ENCODE measurements around the gene EPN2.
"Not testable (repeated sequence)": the region's sequence is repeated elsewhere in the genome, so short reads cannot be mapped to it uniquely, and the experiment has no call there.

EPN2 gene

DNA sequence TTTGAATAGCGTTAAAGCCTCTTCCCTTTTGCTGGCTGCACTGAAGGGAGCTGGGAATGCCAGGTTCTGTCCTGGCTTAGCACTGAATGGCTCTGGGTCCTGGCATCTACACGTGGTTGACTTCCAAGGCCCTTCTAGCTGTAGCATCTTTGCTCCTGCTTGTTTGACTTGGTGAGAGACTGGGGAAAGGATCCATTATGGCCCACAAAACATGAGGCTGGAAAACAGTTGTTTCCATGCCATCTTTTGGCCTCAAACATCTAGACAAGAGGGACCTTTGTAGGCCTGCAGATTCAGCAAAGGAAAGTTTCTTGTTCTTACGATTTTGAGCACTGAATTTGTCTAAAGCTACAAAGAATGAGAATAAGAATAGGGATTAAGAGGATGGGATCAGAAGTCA lies 32.5 kb downstream of the EPN2 start:
- DNase-seq = no peak

- DNase-seq = no peak
These were observed 33.2 kb downstream of the EPN2 start for GRCh38 chr17:19270347-19270703.

- no peak for DNase-seq
These were observed 33.8 kb downstream of the EPN2 start for GRCh38 chr17:19270704-19271611.

DNA sequence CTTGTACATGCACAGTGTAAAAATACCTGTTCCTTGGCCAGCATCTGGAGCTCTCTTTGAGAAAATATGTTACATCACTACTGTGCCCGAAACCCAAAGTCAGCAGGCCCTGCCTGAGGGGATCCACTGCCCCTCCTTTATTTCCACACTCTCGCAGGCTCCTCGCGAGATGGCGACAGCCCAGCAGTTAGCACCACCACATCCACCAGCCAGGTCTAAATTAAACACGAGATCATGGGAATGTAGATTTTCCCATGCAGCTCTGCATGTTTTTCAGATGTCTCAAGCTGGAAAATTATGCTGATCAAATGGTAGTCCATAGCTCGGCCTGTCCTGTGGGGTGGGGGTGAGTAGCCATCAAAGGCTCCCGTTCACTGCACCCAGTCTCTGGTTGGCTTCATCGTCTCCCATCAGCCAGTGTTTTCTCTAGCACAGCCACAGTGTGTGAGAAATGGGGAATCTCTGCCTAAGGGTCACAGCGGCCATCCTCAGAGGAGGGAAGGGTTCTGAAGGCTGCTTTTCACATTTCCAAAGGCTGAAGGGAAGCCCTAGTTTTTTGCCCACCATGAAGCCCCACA lies 34.7 kb downstream of the EPN2 start:
- DNase-seq = no peak

DNA sequence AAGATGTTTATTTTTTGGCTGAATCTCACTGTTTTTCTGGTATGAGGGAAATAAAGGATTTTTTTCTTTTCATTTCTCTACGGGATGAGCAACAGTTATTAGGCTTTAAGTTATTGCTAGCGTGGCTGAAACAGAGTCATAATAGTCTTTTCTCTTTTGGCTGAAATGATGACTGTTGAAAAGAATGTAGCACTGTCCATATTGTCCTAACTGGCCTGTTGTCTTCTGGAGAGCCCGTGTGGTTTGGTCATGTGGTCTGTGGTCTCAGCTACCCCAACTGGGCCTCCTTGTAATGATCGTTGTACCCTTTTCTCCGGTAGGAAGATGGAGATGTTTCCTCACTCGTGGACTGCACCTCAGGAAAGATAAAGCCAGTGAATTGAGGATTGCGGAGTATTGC lies 36.6 kb downstream of the EPN2 start:
- DNase-seq = no peak

GRCh38 chr17:19274893-19275292 lies 37.7 kb downstream of the EPN2 start:
- no peak for DNase-seq

- no peak for DNase-seq
These were observed 38.4 kb downstream of the EPN2 start for GRCh38 chr17:19275457-19276127.

GRCh38 chr17:19278284-19278683 lies 41.1 kb downstream of the EPN2 start:
- not testable (repeated sequence) for DNase-seq

GRCh38 chr17:19278729-19279128 lies 41.6 kb downstream of the EPN2 start:
- DNase-seq = no peak

DNA sequence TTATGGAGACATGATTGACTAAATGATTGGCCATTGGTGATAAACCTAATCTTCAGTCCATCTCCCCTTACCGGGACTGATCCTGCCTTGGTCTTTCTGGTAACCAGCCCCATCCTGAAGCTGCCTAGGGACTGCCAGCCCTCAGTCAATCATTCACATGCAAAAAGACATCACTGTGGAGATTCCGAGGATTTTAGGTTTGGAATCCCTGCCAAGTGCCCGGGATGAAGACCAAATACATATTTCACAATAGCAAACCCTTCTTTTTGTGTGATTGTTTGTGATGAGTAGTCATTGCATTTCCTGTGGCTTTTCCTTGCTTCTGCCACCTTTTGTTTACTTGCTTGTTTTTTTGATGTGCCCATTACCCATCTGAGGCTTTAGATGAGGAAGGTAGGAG lies 44.0 kb downstream of the EPN2 start:
- DNase-seq = no peak

DNA sequence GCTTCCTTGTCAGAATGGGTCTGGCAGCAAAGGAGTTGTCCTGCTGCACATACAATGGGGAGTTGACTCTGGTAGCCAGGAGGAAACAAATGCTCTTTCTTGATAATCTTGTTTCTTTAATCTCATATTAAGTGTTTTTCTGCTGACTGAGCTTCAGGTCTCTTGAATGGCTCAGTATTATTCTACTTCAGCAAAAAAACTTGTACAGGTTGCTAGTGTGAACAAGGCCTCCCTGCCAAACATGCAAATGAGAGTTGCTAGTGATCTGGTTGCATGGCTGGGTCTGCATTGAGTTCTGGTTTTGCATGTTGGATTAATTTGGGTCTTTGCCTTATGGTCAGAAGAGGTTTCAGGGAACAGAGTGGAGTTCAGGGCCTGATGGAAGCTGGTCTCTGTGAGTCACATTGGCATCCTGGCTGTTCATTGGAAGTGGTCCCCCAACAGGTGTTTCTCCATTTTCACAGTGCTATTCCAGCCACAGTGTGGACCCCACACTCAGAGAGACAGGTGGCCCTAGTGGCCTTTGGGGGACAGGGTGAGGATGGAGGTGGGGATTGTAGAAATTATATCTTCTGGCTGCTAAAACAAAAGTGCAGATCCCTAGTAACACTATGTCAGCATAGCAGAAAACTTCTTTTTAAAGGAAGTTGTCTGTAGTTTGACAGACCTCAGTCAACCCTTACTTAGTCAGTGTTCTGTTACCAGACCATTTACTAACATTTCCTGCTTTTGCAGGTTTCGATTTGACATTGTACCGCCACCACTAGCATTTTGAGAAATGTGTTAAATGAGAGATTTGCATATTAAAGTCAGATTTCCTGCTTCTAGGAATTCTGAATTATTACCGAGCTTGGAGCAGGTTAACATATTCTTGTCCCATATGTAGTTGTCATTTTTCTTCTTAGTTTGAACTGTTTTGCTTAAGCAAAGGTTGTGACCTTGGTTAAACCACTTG lies 47.1 kb downstream of the EPN2 start:
- DNase-seq = peak; percentile 25

DNA sequence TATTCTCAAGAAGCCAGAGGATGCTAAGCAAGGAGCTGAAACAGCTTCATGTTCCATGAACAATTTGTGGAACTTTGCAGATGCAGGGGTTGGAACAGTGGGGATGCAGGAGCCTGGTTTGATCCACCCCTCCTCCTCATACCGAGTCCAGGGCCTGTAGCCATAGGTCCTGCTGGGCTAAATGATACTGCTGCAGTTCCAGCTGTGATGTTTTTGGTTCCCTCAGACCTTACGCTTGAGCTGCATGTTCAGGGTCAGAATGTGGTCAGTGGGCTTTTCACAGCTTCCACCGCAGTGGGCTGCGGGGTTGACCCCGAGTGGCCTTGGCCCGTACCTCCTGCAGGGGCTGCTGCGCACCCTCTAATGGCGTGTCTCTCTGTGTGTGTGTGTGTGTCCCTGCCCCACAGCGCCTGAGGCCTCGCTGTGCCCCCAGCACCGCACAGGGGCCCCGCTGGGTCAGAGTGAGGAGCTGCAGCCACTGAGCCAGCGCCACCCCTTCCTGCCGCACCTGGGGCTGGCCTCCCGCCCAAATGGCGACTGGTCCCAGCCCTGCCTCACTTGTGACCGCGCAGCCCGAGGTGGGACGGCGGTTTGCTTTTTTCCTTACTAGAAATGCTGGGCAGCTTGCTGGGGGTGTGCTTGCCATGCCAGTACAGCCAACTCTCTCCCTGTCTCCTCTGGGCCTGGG lies 48.2 kb downstream of the EPN2 start:
- no peak for DNase-seq

DNA sequence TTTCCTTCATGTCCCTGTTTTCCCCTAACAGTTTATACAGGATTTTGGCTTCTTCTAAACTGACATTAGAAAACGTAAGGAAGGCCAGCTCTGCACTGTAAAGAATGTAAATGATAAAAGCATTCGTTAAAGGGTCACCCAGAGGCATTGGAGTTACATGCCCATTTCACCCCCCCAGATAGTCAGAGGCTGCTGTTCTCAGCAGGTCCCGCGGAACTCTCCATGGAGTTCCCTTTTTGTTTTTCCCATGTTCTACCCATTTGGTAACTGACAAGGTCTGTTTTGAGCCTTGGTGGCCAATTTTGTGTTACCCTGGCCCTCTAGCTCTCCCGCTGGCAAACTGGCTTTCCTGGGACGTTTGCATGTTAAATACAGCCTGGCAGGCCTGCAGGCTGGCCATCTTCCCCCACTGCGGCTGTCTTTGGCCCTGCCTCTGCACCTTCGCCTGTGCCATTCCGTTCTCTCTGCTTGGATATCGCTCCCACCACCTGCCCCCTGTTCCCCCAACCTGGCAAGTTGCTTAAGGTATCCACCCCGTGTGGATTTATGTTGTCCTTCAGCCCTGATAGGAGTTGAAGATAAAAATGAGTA lies 49.7 kb downstream of the EPN2 start:
- no peak for DNase-seq

- no peak for DNase-seq
These were observed 50.5 kb downstream of the EPN2 start for GRCh38 chr17:19287651-19288050.

DNA sequence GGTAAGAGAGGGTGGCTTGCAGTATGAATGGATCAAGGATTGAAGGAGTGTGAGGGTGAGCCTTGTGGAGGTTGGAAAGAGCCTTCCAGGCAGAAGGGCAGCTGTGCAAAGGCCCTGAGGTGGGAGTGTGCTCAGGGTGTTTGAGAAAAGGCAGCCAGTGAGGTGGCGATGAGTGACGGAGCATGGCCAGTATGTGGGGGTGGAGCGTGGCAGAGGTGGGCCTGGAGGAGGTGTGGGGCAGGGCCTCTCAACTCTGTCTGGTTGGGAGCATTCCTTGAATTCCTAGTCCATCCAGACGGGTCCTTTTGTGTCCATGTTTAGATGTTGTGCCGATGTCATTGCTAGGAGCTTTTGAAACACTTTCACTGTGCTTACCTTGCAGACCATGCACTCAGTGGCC lies 51.3 kb downstream of the EPN2 start:
- DNase-seq = no peak

- no peak for DNase-seq
These were observed 53.0 kb downstream of the EPN2 start for GRCh38 chr17:19290066-19290705.

DNA sequence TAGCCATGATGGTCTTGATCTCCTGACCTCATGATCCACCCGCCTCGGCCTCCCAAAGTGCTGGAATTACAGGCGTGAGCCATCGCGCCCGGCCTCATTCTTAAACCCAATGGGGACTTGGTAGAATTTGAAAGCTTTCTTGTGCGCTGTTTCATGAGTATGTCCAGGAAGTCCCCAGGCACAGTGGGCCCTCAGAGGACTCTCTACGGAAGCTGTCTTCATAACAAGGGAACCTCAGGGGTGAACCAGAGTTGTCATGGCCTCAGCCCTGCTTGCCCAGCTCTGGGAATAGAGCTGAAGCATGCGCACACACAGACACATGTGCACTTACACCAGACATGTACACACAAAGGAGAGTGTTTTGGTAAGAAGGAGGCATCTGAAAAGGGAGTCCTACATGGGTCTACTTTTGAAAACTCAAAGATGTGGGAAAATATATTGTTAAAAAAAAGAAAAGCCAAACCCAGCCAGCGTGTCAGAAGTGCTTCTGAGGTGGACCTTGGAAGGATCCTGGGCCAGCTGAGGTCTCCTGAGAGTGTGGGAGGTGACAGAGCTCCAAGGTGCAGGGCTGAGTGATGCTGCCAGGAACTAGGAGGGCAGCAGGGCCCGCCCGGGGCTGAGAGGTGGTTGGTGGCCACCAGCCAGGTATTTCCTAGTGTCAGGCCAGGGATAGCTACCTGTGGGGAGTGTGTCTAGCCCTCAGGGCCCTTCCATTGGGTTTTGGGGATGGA lies 54.6 kb downstream of the EPN2 start:
- no peak for DNase-seq

DNA sequence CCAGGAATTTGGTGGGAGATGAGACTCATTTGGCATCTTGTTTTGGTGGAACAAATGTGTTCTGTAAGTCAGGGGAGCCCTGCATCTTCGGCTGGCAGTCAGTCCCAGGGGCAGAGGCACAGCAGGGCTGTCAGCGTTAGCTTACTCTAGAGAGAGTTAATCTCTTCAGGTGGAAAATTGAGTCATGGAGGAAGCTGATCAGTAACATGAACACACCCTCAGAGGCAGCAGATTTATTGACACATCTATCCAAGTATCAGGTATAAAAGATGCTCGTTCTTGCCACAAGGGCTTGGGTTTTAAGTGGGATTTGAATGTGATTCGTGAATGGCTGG lies 55.2 kb downstream of the EPN2 start:
- DNase-seq = no peak

- no peak for DNase-seq
These were observed 57.3 kb downstream of the EPN2 start for GRCh38 chr17:19294443-19294842.

DNA sequence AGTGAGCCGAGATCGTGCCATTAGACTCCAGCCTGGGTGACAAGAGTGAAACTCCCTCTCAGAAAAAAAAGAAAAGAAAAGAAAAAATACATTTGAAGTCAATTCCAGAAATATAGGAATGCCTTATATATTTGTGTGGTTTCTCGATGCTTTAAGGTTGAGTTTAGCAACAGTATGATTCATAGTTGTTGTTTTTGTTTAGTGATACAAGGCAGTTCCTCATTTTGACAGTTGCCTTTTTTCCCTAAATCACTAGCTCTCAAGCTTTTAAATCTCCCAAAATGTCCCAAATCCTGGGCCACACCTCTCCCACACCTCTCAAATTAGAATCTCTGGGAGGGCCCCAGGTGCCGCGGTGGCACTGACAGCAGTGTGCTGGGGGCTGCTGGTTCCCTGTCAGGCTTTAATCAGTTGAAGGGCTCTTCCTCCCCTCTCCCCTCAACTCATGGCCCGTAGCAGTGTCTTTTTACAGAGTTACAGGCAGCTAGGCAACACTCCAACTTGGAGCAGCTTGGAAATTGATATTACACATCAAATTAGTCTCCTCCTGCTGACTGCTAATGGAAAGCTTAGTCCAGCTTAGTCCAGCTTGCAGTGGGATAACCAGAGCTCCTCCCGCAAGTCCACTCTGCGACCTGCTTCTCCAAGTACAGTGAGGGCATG lies 58.4 kb downstream of the EPN2 start:
- no peak for DNase-seq
